ENCODE data around the gene SEMA6D.

DNA sequence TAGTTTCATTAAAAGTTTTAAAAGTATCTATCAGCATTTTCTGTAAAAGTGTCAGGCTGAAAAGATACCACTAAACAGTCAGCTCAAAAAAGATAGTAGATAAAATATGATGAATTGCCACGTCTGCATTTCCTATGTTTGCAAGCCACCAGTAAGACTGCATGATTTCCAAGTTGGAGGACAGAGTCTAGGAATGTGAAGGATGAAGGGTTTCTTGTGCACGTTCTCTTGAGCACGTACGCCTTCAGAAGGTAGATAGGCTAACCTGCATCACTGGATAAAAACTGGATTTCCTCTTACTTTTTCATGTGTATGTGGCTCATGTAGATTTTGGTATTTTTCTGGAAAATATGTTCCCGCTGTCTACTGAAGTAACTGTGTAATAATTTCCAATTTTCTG, 9.9 kb upstream of the SEMA6D start:
- TF ChIP-seq, protein P1, sequence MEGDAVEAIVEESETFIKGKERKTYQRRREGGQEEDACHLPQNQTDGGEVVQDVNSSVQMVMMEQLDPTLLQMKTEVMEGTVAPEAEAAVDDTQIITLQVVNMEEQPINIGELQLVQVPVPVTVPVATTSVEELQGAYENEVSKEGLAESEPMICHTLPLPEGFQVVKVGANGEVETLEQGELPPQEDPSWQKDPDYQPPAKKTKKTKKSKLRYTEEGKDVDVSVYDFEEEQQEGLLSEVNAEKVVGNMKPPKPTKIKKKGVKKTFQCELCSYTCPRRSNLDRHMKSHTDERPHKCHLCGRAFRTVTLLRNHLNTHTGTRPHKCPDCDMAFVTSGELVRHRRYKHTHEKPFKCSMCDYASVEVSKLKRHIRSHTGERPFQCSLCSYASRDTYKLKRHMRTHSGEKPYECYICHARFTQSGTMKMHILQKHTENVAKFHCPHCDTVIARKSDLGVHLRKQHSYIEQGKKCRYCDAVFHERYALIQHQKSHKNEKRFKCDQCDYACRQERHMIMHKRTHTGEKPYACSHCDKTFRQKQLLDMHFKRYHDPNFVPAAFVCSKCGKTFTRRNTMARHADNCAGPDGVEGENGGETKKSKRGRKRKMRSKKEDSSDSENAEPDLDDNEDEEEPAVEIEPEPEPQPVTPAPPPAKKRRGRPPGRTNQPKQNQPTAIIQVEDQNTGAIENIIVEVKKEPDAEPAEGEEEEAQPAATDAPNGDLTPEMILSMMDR (IDR thresholded peaks at IDR 0.05; ENCODE audit: low read length) = no peak
- TF ChIP-seq EZH2 (optimal IDR thresholded peaks at IDR 0.05; ENCODE audit: low read depth, low read length) = no peak
- TF ChIP-seq EZH2phosphoT487 (IDR thresholded peaks at IDR 0.05; ENCODE audit: low read length) = no peak

Measured in MM.1S (cell line).